Smooth muscle cell (in vitro differentiated cells): ENCODE data around the gene ZIK1. TPM values are rescaled to one million over a fixed set of nuclear protein-coding genes. Genes with fewer than 3 reads are reported as not detected.

Experiments
- DNase-seq: peaks from one replicate; lab custom pipeline; 2025; ENCODE audit not compliant: unreplicated experiment; lab: John Stamatoyannopoulos, UW
- H2AFZ ChIP-seq: fragments of 200-600 bp; sonication (generic); 2 replicates; pipeline ENCODE4 v1.6.0; 2016; ENCODE audit warnings: antibody characterized with exemption, low read depth, mild to moderate bottlenecking
- H3F3A ChIP-seq: fragments of 200-600 bp; sonication (generic); 2 replicates; pipeline ENCODE4 v1.6.0; 2017; ENCODE audit warnings: antibody characterized with exemption, low read depth
- H3K27ac ChIP-seq: fragments of 200-600 bp; sonication (generic); 2 replicates; pipeline ENCODE4 v1.5.1; 2016; ENCODE audit warnings: low read depth, mild to moderate bottlenecking
- H3K27me3 ChIP-seq: fragments of 200-600 bp; sonication (generic); 2 replicates; pipeline ENCODE4 v1.6.1; 2016; ENCODE audit warnings: low read depth, mild to moderate bottlenecking
- H3K36me3 ChIP-seq: fragments of 200-600 bp; sonication (generic); 2 replicates; pipeline ENCODE4 v1.5.1; 2016; ENCODE audit warnings: low read depth
- H3K4me1 ChIP-seq: fragments of 200-600 bp; sonication (generic); 2 replicates; pipeline ENCODE4 v1.5.1; 2016; ENCODE audit warnings: low read depth
- H3K4me2 ChIP-seq: fragments of 200-600 bp; sonication (generic); 2 replicates; pipeline ENCODE4 v1.6.0; 2016; ENCODE audit warnings: mild to moderate bottlenecking
- H3K4me3 ChIP-seq: fragments of 200-600 bp; sonication (generic); 2 replicates; pipeline ENCODE4 v1.5.1; 2016; ENCODE audit warnings: mild to moderate bottlenecking
- H3K79me2 ChIP-seq: fragments of 200-600 bp; sonication (generic); 2 replicates; pipeline ENCODE4 v1.6.0; 2016; ENCODE audit warnings: low read depth, mild to moderate bottlenecking
- H3K9ac ChIP-seq: fragments of 200-600 bp; sonication (generic); 2 replicates; pipeline ENCODE4 v1.6.0; 2016; ENCODE audit warnings: low read depth
- H3K9me3 ChIP-seq: fragments of 200-600 bp; sonication (generic); replicated peaks from 2 replicates; pipeline ENCODE4 v1.5.1; 2016; ENCODE audit warnings: low read depth
- H4K20me1 ChIP-seq: fragments of 200-600 bp; sonication (generic); 2 replicates; pipeline ENCODE4 v1.6.0; 2016; ENCODE audit warnings: low read depth
- WGBS: methylation state at CpG from one replicate; pipeline ENCODE4 v1.1.7; 2016; ENCODE audit warnings: low lambda C conversion rate; 5-methylcytosine and 5-hydroxymethylcytosine counted together
- polyA plus RNA-seq: library from polyadenylated mRNA; unstranded; fragments of >200 nt; fragmentation: Nextera tagmentation; extraction: Ambion mirVana; gene quantifications from 2 replicates; pipeline ENCODE4 v1.2.1, GENCODE V29; 2016
- total RNA-seq: library from RNA; depleted of rRNA; stranded (reverse); fragments of >200 nt; gene quantifications from 2 replicates; pipeline ENCODE4 v1.2.3, GENCODE V29; 2014
- TF ChIP-seq, protein P1 (sequence below): fragments of 200-600 bp; sonication (generic); IDR thresholded peaks from 2 replicates; pipeline ENCODE4 v1.5.1; 2017; ENCODE audit warnings: borderline replicate concordance, mild to moderate bottlenecking, antibody characterized with exemption; ENCODE audit not compliant: insufficient read depth, poor library complexity, severe bottlenecking

The ZIK1 gene
- total RNA-seq = 6.5 and 9.1 TPM in 2 replicates
- 4.6 and 6.6 TPM in 2 replicates for polyA plus RNA-seq

- Histone ChIP-seq H3K4me3 (peak within 1 kb of the TSS; percentile 80), H3K36me3 (peaks cover 6% of the 10 kb centered on the region), H3K9ac (peak within 1 kb of the TSS; percentile 48), H3K9me3 (peaks cover 3% of the 10 kb centered on the region), H2AFZ (peak within 1 kb of the TSS; percentile 92), H3K79me2 (peaks cover 3% of the 10 kb centered on the region), H3K4me2 (peak within 1 kb of the TSS; percentile 95), H3K27me3 (no peaks in the 10 kb centered on the region), H3F3A (no peaks in the 10 kb centered on the region), H4K20me1 (no peaks in the 10 kb centered on the region), H3K27ac (no peak within 1 kb of the TSS), H3K4me1 (no peaks in the 10 kb centered on the region)
- TF ChIP-seq, protein P1, sequence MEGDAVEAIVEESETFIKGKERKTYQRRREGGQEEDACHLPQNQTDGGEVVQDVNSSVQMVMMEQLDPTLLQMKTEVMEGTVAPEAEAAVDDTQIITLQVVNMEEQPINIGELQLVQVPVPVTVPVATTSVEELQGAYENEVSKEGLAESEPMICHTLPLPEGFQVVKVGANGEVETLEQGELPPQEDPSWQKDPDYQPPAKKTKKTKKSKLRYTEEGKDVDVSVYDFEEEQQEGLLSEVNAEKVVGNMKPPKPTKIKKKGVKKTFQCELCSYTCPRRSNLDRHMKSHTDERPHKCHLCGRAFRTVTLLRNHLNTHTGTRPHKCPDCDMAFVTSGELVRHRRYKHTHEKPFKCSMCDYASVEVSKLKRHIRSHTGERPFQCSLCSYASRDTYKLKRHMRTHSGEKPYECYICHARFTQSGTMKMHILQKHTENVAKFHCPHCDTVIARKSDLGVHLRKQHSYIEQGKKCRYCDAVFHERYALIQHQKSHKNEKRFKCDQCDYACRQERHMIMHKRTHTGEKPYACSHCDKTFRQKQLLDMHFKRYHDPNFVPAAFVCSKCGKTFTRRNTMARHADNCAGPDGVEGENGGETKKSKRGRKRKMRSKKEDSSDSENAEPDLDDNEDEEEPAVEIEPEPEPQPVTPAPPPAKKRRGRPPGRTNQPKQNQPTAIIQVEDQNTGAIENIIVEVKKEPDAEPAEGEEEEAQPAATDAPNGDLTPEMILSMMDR = no peak
- peak; percentile 22 for DNase-seq
- WGBS = 3% methylated on average over 75 of the region's 76 CpGs
Observed at GRCh38 chr19:57583521-57584416, at the start of gene ZIK1. Gene ZIK1, plus strand, starts transcription at chr19:57584145. Its CDS starts 212 bp downstream, at chr19:57584357.

GRCh38 chr19:57537953-57538547, 45.9 kb upstream of the ZIK1 start:
- WGBS = 97% methylated on average over 7 of the region's 7 CpGs

GRCh38 chr19:57546513-57546912, 37.4 kb upstream of the ZIK1 start:
- TF ChIP-seq, protein P1 = no peak
- Histone ChIP-seq H3K4me1 (no peaks in the 10 kb centered on the region), H3K4me3 (peak overlapping the region; percentile 5), H2AFZ (no peak overlapping the region), H4K20me1 (no peaks in the 10 kb centered on the region), H3K36me3 (peaks cover 99% of the 10 kb centered on the region), H3K9ac (no peak overlapping the region), H3K4me2 (no peak overlapping the region), H3K79me2 (no peaks in the 10 kb centered on the region), H3K9me3 (peaks cover 68% of the 10 kb centered on the region), H3K27ac (no peak overlapping the region), H3F3A (no peaks in the 10 kb centered on the region), H3K27me3 (no peaks in the 10 kb centered on the region)
- DNase-seq = no peak
- WGBS = 96% methylated on average over 1 of the region's 1 CpG

More at GRCh38 chr19:57537953-57538547, 45.9 kb upstream of the ZIK1 start:
- TF ChIP-seq, protein P1 = no peak
- H3K9ac ChIP-seq = no peak overlapping the region
- no peak overlapping the region for H3K4me2 ChIP-seq
- H3K79me2 ChIP-seq = peaks cover 9% of the 10 kb centered on the region
- H3K4me1 ChIP-seq = no peaks in the 10 kb centered on the region
- peaks cover 78% of the 10 kb centered on the region for H3K36me3 ChIP-seq
- H3F3A ChIP-seq = peaks cover 3% of the 10 kb centered on the region
- H4K20me1 ChIP-seq = no peaks in the 10 kb centered on the region
- no peak overlapping the region for H2AFZ ChIP-seq
- no peak overlapping the region for H3K27ac ChIP-seq
- no peak for DNase-seq
- H3K4me3 ChIP-seq = no peak overlapping the region
- H3K27me3 ChIP-seq = no peaks in the 10 kb centered on the region
- peaks cover 89% of the 10 kb centered on the region for H3K9me3 ChIP-seq
